GM19043 (cell line): Measurements from ENCODE around the gene PAK1.

ENCODE experiments used
- ATAC-seq: cut with Tn5 transposase; IDR thresholded peaks from one replicate; pipeline ENCODE4 v1.9.1; 2021; ENCODE audit warnings: low read depth; ENCODE audit not compliant: unreplicated experiment

Gene PAK1

DNA sequence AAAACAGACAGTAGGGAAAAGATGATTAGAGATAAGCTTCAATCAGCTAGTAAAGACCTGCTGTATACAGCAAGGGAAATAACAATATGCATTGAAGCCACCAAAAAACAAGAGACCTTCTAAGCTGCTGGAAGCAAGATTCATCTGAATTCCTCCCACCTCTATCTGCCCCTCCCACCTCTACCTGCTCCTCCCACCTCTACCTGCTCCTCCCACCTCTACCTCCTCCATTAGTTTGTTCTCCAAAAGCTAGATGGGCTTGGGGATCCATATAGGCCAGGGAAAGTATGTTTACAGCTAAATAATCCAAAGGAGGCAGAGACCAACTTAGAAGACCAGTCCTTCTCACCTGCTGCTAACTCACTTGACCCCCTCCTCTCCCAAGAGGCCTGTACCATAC lies 33.2 kb downstream of the PAK1 start:
- ATAC-seq = no peak

DNA sequence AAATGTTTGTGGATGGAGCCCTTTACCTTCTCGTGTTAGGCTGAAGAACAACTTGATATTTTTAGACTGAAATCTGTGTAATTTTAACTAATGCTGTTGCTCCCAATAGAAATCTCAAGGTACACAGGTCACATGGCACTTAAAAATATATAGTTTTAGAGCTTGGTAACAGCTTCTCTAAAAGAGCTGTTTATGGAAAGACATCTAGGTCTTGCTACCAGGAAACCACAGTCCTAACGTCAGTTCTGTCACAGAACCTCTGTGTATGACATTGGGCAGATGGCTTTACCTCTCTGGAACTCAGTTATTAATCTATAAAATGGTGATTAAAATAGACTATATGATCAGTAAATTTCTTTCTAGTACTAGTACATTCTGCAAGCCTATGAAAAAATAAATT lies 35.4 kb downstream of the PAK1 start:
- no peak for ATAC-seq

DNA sequence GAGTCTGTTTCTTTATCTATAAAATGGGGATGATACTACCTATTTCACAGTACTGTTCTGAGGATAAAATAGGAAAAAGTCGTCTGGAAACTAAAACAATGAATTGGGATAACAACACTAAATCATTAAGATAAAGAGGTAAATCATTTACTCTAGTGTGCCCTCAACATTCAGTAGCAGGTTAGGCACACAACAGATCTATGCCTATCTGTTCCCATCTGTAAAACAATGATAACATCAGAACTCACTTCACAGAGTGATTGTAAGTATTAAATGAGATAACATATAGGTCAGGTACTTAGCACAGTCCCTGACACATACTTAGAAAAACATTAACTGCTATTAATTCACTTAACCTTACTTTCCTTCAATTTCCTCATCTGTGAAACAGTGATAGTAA lies 36.9 kb downstream of the PAK1 start:
- no peak for ATAC-seq

DNA sequence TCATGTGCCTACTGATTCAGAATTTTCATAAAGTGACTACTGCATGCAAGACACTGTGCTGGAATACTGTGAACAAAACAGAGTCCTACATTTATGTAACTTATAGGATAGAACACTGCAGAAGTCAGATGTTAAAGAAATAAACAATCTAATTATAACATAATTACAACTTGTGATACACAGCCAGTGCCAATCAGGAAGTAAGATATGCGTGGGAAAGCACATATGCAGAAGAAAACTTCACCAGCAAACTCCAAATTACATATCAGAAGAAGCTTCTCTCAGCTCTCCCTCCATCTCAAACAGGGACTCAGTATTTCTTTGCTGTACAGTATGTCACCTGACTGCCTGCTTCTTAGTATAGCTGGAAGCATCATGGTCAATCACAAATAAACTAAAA lies 37.4 kb downstream of the PAK1 start:
- ATAC-seq = no peak

- no peak for ATAC-seq
Measured at GRCh38 chr11:77435972-77436371, 37.9 kb downstream of the PAK1 start.

- ATAC-seq = no peak
Measured at GRCh38 chr11:77431813-77432212, 42.1 kb downstream of the PAK1 start.

DNA sequence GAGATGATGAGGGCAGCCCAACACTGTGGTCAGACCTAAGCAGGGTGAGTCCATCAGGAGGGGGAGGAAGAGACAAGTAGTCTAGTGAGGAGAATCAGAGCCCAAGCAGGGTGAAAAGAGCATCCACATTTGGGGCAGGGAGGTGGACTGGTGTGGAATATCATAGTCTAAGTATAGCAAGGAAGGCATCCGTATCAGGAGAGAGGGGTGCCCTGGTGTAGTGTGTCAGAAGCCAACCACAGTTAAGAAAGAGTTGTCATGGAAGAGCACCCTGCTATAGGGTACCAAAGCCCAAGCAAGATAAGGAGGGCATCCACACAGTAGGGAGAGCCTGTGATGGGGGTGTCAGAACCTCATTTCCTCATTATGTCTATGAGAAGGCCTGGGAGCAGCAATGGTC lies 45.3 kb downstream of the PAK1 start:
- ATAC-seq = no peak

- ATAC-seq = no peak
Measured at GRCh38 chr11:77425346-77425745, 48.5 kb downstream of the PAK1 start.

DNA sequence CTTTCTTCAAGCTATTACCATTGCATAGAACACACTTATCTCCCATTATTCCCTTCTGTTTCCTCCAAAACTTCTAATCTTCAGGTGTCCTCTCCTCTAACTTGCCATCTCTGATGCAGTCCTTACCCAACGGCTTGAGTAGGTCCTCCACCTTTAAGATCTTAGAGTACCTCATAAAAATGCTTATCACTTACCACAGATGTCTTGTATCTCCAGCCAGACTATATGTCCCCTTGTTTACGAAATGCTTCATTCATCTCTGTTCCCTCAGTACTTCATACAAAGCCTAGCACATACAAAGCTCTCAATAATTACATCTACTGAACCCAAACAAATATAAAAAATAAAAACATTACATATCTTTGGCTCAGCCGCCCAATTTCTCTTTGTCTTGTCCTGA lies 49.2 kb downstream of the PAK1 start:
- ATAC-seq = no peak

DNA sequence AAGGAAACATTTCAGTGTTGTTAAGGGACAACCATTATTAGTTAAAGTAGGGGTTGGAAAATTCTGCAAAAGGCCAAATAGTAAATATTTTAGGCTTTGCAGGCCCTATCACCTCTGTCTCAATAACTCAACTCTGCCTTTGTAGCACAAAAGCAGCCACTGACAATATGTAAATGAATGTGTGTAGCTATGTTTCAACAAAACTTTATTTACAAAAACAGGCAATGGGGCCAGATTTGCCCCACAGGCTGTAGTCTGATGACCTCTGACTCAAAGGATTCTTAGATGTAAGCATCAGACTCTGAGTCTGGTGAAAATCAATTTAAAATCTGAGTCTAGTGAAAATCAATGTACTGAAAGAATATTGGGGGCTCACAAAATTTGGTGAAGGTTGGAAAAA lies 50.3 kb downstream of the PAK1 start:
- no peak for ATAC-seq

GRCh38 chr11:77422687-77423086 lies 51.2 kb downstream of the PAK1 start:
- ATAC-seq = no peak

- no peak for ATAC-seq
Measured at GRCh38 chr11:77421041-77421723, 52.7 kb downstream of the PAK1 start.

GRCh38 chr11:77418971-77419597 lies 54.8 kb downstream of the PAK1 start:
- ATAC-seq = no peak

DNA sequence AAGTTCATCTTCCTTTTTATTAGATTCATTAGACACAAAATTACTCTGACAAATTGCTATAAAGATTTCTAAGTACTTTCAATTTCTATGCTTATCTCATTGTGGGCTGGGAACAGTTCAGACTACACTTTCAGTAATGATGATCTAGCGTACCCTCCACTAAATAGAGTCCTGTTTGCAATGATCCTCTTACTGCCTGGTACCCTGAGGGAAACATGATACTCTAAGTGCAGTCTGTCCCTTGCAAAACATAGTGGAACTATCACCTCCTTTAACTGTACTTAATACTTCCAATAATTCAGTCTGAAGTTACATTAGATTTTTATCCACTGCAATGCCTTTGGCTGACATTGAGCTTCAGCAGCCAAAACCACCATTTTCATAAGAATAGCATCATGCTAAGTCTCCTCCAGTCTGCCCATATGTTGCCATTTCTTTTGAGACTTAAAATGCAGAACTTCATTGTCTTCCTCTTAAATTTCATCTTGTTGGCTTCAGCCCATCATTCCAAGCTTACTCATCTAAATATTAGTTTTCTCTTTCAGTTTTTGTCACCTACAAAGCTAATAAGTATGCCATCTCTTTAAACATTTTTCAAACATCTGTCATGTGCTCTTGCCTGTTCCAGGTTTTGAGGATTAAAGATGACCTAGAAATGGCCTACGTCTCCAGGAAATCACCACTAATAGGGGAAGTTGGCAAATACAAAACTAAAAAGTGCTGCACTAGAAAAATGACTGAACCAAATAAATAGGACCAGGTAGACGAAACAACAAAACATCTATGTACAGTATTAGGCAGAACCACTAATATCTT lies 55.5 kb downstream of the PAK1 start:
- ATAC-seq = peak; percentile 82

GRCh38 chr11:77416357-77416756 lies 57.5 kb downstream of the PAK1 start:
- ATAC-seq = no peak

DNA sequence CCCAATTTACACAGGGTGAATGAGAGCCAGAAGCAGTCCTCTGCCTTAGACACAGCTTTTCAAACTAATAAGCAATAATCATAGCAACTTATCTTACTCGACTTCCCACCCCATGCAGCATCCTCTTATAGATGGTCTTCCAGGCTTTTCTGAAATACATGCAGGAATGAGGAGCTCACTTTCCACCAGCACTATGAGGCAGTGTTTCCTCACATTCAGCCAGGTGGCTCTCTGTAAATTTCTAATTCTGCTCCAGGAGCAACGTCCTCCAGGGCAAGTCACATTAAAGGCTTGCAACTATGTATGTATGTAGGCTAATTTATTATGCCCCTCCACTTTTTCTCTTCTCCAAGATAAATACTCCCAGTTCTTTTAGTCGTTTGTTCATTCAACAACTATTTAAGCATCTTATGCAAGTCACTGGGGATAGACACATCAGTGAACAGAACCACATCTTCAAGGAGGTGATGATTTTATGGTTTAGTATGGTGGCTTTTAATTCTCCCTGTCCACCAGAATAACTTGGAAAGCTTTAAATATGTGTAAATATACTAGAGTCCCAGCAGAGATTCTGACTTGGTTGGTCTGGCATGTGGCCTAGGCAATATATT lies 59.9 kb downstream of the PAK1 start:
- no peak for ATAC-seq

DNA sequence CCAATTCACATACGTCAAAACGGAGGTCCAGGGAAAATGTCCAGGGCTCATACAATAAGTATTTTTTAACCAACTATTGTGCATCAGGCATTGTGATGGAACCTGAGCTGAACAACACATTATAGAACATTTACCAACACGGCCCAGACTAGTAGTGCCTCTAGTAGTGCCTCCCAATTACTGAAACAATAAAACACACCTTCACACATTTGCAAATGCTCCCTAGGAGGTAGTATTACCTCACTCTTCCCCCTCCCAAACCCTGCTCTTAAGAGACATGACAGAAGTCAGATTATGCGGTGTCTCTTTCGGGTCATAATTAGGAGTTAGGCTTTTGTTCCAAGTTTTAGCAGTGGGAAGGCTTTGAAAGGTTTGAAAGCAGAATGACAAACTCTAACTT lies 61.1 kb downstream of the PAK1 start:
- ATAC-seq = no peak

DNA sequence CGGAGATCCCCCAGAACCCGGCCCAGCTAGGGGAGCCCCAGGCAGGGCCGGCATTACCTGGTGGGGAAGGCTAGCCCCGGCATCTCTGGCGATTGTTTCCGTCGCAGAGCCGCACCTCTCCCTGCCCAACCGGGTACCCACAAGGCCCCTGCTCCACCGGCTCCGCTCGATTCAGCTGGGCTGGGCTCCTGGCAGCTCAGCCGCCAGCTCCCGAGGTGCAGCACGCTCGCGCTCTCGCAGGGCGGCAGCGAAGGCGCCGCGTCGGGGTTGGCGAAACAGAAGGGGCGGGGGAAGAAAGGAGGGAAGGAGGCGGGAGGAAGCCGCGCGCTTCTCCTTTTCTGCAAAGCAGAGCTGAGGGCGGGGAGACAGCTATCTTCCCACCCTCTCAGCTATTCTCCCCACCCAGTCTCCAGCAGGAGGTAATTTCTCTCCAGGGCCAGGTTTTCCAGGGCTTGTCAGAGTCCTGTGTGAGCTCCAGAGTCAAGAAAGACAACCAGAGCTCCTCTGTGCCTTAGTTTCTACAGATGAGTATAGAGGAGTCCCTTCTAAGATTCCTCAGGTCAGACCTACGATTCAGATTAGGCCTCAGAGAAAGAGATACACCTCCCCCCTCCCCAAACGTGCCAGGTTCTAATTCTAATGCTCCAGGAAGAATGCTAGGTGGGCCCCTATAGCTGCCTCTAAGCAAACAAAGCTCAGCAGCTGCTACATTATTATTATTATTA lies 62.0 kb downstream of the PAK1 start:
- ATAC-seq = peak; percentile 93

- ATAC-seq = peak; percentile 37
Measured at GRCh38 chr11:77411137-77411707, 62.7 kb downstream of the PAK1 start.

DNA sequence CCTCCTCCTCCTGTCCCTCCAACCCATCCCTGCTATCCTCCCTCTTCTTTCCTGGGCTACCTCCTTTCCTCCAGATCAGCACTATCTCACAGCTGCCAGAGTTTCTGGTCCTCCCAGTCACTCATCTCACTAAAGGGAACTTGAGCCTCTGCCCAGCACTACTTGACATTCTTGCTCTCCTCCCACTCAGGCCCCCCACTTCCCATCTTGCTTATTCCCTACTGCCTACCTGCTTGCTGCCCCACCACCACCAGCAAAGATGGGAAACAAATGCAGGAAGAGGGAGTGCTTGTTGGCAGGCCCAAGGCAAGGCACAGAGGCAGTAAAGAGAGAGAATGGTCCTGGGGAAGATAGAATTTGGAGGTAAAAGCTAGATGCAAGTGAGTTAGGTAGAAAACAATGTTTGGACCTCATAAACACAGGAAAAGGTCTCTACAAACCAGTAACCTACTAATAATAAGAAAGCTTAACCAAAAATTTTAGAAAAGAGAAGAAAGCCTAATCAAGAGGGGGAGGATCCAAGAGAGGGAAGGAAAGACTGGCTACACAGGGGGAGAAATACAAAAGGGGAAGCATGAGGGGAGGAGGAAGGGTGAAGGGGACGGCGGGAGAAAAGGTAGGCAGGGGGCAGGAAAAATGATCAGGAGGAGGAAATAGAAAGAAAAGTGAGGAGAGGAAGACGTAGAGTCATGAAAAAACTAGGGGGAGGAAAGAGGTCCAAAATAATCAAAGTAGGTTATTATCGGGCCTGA lies 63.6 kb downstream of the PAK1 start:
- no peak for ATAC-seq
